Measurements from ENCODE around the gene UNC93B1.
"Not testable (repeated sequence)": the region's sequence is repeated elsewhere in the genome, so short reads cannot be mapped to it uniquely, and the experiment has no call there.

Gene UNC93B1

DNA sequence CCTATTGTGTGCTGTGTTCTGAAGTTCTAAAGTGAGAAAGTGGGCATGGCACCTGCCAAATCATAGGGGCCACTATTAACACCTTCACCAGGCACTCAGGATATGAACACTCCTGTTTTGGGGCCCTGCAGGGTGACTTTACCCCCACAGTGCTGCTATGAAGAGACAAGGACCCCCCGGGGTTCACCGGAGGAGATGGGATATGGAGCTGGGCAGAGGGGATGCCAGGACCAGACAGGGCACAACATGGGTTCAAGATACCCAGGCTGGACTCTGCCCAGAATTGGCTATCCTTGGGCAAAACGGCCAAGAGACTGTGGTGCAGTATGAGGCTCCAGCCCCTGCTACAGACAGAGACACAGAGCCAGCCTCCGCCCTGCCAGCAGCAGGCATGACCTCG is 9.5 kb downstream of the UNC93B1 start:
- DNase-seq (ENCODE audit: low read depth in 1 of 2, low spot score in 1 of 2) = not testable (repeated sequence)

DNA sequence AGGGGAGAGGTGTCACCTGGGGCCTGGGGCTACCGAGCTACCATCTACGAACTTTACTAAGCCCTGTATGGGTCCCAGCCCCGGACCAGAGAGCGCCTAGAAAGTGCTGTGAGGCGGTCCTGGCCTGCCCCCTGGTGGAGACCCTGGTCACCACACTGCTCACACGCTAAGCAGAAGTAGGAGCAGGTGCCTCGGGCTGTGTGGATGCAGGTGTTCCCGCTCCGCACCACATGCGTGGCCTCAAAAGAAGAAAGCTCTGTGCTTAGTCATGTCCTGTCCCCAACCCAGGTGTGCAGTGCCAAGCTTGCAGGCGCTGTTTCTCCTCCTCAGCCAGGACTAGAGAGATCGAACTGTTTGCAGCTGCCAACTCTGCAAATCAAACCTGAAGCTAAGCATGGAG is 10.1 kb downstream of the UNC93B1 start:
- peak; percentile 14 to 25 for DNase-seq (ENCODE audit: low read depth in 1 of 2, low spot score in 1 of 2)

DNA sequence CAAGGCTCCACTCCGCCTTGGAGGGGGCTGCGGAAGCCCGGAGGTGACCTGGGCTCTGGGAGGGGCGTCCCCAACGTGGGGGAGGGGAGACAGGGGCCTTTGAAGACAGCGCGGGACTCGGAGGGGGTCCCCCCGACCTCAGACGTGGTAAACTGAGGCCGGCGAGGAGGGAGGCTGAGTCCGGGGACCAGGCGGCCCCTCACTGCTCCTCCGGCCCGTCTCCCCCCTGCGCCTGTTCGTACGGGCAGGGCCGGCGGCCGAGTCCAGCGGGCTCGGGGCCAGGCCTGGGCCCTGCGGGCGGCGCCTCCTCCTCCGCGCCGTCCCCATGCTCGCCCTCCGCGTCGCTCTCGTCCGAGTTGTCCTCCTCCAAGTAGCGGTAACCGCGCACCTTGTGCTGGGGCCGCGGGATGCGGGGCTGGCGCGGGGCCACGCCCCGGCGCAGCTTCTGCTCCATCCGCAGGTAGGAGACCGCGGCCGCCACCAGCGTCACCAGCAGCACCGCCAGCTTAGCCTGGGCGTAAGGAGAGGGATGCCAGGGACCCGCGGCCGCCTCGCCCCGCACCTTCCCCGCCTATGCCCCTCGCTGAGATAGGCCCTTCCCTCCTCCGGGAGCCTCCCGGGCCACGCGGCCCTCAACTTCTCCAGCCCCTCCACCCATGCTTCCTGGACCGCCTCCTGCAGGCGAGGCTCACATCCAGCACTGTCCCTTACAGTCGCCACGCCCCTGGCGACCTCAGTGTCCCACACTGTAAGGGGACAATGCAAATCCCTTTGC is 12.4 kb downstream of the UNC93B1 start:
- not testable (repeated sequence) for DNase-seq (ENCODE audit: low read depth in 1 of 2, low spot score in 1 of 2)

DNA sequence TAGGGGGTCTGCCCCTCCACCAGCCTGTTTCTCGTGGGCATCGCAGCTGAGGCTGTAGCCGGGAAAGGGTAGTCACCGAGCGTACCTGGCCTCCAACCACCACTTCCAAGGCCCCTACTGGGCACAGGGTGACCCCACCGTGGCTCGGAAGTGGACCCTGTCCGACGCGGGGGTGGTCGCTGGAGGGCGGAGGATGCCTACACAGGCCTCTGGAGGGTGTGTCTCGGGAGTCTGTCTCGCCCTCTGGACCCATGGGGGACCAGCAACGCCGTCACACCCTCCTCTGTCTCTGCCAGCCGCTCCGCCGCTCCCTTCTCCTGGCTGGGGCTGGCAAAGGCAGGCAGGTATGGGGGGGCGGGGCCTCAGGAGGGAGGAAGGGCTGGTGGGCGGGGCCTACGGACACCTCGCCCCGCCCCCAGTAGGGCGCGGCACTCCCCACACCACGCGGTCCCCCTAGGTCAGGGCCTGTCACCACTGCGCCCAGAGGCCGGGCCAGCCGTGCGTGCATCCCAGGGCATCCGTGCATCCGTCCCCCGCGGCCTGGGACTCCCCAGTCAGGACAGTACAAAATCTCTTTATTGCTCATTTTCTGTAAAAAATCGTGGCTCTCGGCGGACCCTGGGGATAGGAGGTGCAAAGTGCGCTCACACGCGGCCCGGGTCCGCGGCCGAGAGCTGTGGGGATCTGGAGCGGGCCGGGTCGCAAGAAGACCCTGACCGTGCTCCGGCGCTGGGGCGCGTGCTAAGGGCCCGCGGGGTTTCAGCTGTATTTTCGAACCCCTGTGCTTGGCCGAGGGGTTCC is 13.2 kb downstream of the UNC93B1 start:
- DNase-seq (ENCODE audit: low read depth in 1 of 2, low spot score in 1 of 2) = not testable (repeated sequence)

DNA sequence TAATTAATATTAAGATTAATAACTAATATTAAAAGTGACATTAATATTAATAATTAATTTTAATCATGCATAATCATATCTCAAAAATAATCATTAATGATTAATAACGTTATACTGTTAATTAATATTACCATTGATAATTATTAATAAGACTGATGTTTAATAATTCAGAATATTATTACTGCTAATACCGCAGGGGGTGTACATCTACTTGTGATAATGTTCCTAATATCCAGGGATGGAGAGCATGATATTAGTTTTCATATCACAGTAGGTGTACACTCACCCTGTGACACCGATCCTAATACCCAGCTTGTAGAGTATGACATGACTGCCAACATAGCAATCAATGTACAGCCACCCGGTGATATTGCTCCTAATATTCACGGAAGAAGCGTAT is 18.6 kb downstream of the UNC93B1 start:
- DNase-seq (ENCODE audit: low read depth in 1 of 2, low spot score in 1 of 2) = not testable (repeated sequence)

- no peak for DNase-seq (ENCODE audit: low read depth in 1 of 2, low spot score in 1 of 2)
Measured at GRCh38 chr11:67983951-67984350, 19.9 kb downstream of the UNC93B1 start.

- not testable (repeated sequence) for DNase-seq (ENCODE audit: low read depth in 1 of 2, low spot score in 1 of 2)
Measured at GRCh38 chr11:67982255-67982857, 21.5 kb downstream of the UNC93B1 start.

DNA sequence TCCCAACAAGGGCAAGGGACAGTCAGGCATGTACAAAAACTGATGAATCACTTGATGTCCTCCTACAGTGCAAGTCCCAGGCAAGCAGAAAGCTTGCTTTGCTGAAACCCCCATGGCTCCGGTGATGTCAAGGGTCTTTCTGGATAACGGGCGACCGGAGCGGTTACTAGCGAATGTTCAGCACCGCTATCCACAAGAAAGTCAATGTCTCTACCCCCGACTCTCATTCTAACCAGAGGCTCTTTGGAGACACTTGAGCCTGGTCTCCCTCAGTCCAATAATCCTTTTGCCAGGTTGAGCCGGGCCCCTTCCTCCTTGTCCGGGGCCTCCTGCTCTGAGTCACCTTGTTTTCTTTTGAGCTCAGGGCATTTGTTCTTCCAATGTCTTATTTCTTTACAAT is 22.7 kb downstream of the UNC93B1 start:
- not testable (repeated sequence) for DNase-seq (ENCODE audit: low read depth in 1 of 2, low spot score in 1 of 2)

GRCh38 chr11:67978766-67979418 is 25.0 kb downstream of the UNC93B1 start:
- DNase-seq (ENCODE audit: low read depth in 1 of 2, low spot score in 1 of 2) = not testable (repeated sequence)

- not testable (repeated sequence) for DNase-seq (ENCODE audit: low read depth in 1 of 2, low spot score in 1 of 2)
Measured at GRCh38 chr11:67974746-67975145, 29.2 kb downstream of the UNC93B1 start.

GRCh38 chr11:67965830-67966348 is 38.0 kb downstream of the UNC93B1 start:
- DNase-seq (ENCODE audit: low read depth in 1 of 2, low spot score in 1 of 2) = not testable (repeated sequence)

DNA sequence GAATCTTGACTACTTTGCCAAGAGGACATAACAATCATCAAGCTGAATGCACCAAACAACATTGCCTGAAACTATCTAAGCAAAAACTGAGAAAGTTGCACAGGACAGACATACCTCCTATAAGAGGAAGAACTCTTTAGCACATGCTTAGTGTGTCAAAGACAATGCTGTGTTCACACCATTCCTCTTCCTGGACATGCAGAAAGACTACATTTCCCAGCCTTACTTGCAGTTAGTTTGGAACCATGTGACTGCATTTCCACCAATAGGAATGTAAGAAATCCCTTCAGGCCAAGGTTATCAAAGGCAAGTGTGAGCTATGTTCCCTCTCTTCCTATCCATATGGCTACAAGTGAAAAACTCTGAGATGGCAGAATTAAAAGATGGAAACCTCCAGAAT is 39.2 kb downstream of the UNC93B1 start:
- not testable (repeated sequence) for DNase-seq (ENCODE audit: low read depth in 1 of 2, low spot score in 1 of 2)

GRCh38 chr11:67963879-67964278 is 40.0 kb downstream of the UNC93B1 start:
- not testable (repeated sequence) for DNase-seq (ENCODE audit: low read depth in 1 of 2, low spot score in 1 of 2)

DNA sequence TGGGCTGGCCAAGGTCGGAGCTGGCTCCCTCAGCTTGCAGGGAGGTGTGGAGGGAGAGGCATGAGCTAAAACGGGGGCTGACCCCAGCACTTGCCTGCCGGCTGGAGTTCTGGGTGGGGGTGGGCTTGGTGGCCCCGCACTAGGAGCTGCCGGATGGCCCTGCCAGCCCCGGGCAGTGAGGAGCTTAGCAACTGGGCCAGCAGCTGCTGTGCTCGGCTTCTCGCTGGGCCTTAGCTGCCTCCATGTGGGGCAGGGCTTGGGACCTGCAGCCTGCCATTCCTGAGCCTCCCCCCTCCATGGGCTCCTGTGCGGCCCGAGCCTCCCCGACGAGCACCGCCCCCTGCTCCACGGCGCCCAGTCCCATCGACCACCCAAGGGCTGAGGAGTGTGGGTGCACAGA is 40.7 kb downstream of the UNC93B1 start:
- not testable (repeated sequence) for DNase-seq (ENCODE audit: low read depth in 1 of 2, low spot score in 1 of 2)

DNA sequence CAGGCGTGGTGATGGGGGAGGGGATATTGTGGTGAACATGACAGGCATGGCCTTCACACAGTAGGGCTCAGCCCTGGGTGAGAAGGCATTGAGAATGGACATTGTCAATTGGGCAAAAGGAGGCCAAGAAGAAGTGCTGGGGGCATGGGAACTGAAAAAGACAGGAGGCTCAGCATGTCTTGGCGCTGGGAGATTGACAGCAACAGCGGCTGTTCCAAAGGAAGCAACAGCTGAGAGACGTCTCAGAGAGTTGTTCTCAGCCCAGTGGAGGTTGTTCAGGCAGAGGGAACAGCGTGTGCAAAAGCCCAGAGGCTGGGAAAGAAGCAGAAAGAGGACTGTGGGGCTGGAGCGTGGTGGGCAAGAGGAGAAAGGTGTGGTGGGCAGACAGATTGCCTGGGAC is 47.7 kb downstream of the UNC93B1 start:
- DNase-seq (ENCODE audit: low read depth in 1 of 2, low spot score in 1 of 2) = not testable (repeated sequence)

- peak; percentile 64 to 80 for DNase-seq (ENCODE audit: low read depth in 1 of 2, low spot score in 1 of 2)
Measured at GRCh38 chr11:67955461-67956007, 48.4 kb downstream of the UNC93B1 start.

- not testable (repeated sequence) for DNase-seq (ENCODE audit: low read depth in 1 of 2, low spot score in 1 of 2)
Measured at GRCh38 chr11:67954971-67955370, 48.9 kb downstream of the UNC93B1 start.

GRCh38 chr11:67954251-67954650 is 49.6 kb downstream of the UNC93B1 start:
- not testable (repeated sequence) for DNase-seq (ENCODE audit: low read depth in 1 of 2, low spot score in 1 of 2)

DNA sequence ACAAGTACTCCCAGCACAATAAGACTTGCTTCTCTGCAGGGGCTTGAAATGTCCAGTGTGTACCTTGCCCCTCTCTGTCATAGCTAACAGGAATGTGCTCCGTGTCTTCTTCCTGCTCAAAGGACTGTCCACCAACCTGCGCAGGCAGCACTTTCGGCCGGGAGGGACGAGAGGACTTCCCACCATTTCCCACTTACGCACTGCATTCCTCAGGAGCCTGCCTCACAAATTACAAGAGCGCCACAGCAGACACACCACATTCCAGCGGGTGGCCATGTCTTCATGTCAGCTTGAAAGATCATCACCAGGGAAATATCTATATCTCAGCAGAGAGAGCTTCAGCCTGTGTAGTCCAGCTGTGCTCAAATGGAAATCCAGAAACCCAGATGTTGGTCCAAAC is 53.2 kb downstream of the UNC93B1 start:
- DNase-seq (ENCODE audit: low read depth in 1 of 2, low spot score in 1 of 2) = not testable (repeated sequence)

DNA sequence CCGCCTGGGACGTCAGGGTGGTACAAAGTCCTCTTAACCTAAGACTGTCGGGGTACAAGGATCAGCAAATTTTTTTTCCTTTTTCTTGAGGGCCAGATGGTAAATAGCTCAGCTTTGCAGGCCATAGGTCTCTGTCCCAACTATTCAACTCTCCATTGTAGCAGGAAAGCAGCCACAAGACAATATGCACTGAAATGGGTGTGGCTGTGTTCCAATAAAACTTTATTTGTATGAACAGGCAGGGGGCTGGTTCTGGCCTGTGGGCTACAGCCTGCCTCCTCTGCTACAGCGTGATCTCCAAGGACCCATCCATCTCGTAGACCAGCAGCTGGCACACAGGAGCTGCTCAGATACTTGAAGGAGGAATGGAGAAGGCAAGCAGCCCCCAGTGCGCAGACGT is 56.1 kb downstream of the UNC93B1 start:
- DNase-seq (ENCODE audit: low read depth in 1 of 2, low spot score in 1 of 2) = not testable (repeated sequence)

- not testable (repeated sequence) for DNase-seq (ENCODE audit: low read depth in 1 of 2, low spot score in 1 of 2)
Measured at GRCh38 chr11:67946403-67946802, 57.5 kb downstream of the UNC93B1 start.

All from stimulated activated CD4-positive, alpha-beta T cell treated with anti-CD3 and anti-CD28 coated beads, Interleukin-15, amount 100 ng/mL, for 1 hour (primary cell).